ENCODE data around the gene SLC35A5.

GRCh38 chr3:112587336-112587735 lies 25.5 kb downstream of the SLC35A5 start:
- TF ChIP-seq CTCF (IDR thresholded peaks at IDR 0.05) (no peak), POLR2A (IDR thresholded peaks at IDR 0.05) (no peak)
